Measurements from ENCODE around the gene ADARB2.

Gene ADARB2

GRCh38 chr10:1396297-1396635 lies 341.1 kb downstream of the ADARB2 start:
- TF ChIP-seq, protein P1, sequence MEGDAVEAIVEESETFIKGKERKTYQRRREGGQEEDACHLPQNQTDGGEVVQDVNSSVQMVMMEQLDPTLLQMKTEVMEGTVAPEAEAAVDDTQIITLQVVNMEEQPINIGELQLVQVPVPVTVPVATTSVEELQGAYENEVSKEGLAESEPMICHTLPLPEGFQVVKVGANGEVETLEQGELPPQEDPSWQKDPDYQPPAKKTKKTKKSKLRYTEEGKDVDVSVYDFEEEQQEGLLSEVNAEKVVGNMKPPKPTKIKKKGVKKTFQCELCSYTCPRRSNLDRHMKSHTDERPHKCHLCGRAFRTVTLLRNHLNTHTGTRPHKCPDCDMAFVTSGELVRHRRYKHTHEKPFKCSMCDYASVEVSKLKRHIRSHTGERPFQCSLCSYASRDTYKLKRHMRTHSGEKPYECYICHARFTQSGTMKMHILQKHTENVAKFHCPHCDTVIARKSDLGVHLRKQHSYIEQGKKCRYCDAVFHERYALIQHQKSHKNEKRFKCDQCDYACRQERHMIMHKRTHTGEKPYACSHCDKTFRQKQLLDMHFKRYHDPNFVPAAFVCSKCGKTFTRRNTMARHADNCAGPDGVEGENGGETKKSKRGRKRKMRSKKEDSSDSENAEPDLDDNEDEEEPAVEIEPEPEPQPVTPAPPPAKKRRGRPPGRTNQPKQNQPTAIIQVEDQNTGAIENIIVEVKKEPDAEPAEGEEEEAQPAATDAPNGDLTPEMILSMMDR (IDR thresholded peaks at IDR 0.05; ENCODE audit: low read depth, low read length): no peak
- H3K9me3 ChIP-seq: no peaks in the 10 kb centered on the region
- peaks cover 5% of the 10 kb centered on the region for H3K27me3 ChIP-seq
- H3K4me1 ChIP-seq: no peaks in the 10 kb centered on the region
- no peak overlapping the region for H3K4me3 ChIP-seq (ENCODE audit: low read depth, low read length)
- no peak for DNase-seq
- H3K36me3 ChIP-seq: no peaks in the 10 kb centered on the region

- TF ChIP-seq, protein P1 (IDR thresholded peaks at IDR 0.05; ENCODE audit: low read depth, low read length): no peak
- peaks cover 5% of the 10 kb centered on the region for H3K27me3 ChIP-seq
- no peak overlapping the region for H3K4me3 ChIP-seq (ENCODE audit: low read depth, low read length)
- H3K4me1 ChIP-seq: no peaks in the 10 kb centered on the region
- no peak for DNase-seq
- no peaks in the 10 kb centered on the region for H3K36me3 ChIP-seq
- H3K9me3 ChIP-seq: no peaks in the 10 kb centered on the region
Observed at GRCh38 chr10:1395481-1396296, 341.6 kb downstream of the ADARB2 start.

- Histone ChIP-seq H3K9me3 (no peaks in the 10 kb centered on the region), H3K27me3 (peaks cover 5% of the 10 kb centered on the region)
Observed at GRCh38 chr10:1395025-1395480, 342.3 kb downstream of the ADARB2 start.

GRCh38 chr10:1394155-1394912 lies 343.0 kb downstream of the ADARB2 start:
- no peak for DNase-seq
- TF ChIP-seq, protein P1 (IDR thresholded peaks at IDR 0.05; ENCODE audit: low read depth, low read length): no peak
- H3K4me1 ChIP-seq: no peaks in the 10 kb centered on the region
- H3K4me3 ChIP-seq (ENCODE audit: low read depth, low read length): no peak overlapping the region
- no peaks in the 10 kb centered on the region for H3K36me3 ChIP-seq
- peaks cover 5% of the 10 kb centered on the region for H3K27me3 ChIP-seq
- H3K9me3 ChIP-seq: no peaks in the 10 kb centered on the region

More at GRCh38 chr10:1395025-1395480, 342.3 kb downstream of the ADARB2 start:
- Histone ChIP-seq H3K36me3 (no peaks in the 10 kb centered on the region), H3K4me3 (ENCODE audit: low read depth, low read length) (no peak overlapping the region), H3K4me1 (no peaks in the 10 kb centered on the region)
- no peak for DNase-seq
- TF ChIP-seq, protein P1 (IDR thresholded peaks at IDR 0.05; ENCODE audit: low read depth, low read length): no peak

- no peak overlapping the region for H3K4me3 ChIP-seq (ENCODE audit: low read depth, low read length)
- no peaks in the 10 kb centered on the region for H3K36me3 ChIP-seq
- H3K9me3 ChIP-seq: no peaks in the 10 kb centered on the region
- no peak for DNase-seq
- no peaks in the 10 kb centered on the region for H3K4me1 ChIP-seq
- H3K27me3 ChIP-seq: peaks cover 5% of the 10 kb centered on the region
- TF ChIP-seq, protein P1 (IDR thresholded peaks at IDR 0.05; ENCODE audit: low read depth, low read length): no peak
Observed at GRCh38 chr10:1393481-1393880, 343.8 kb downstream of the ADARB2 start.

DNA sequence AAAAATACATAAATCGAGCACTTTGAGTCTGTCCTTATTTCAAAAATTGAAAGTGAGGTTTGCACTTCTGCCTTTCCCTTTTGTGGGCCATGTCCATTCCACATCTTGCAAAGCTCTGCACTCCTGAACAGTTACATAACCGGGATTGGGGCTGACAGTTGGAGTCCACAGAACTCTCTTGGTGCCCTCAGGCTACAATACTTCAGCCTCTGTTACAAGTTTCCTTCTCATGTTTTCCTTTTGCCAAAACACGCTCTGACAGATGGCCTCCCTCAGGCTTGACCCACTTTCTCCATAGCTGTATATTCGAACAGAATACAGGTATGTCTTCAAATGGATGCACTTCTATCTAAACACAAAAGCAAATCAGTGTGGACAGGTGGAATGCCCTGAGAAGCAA lies 345.2 kb downstream of the ADARB2 start:
- TF ChIP-seq, protein P1 (IDR thresholded peaks at IDR 0.05; ENCODE audit: low read depth, low read length): no peak
- Histone ChIP-seq H3K36me3 (no peaks in the 10 kb centered on the region), H3K4me1 (no peaks in the 10 kb centered on the region), H3K27me3 (peaks cover 5% of the 10 kb centered on the region), H3K4me3 (ENCODE audit: low read depth, low read length) (no peak overlapping the region), H3K9me3 (no peaks in the 10 kb centered on the region)
- DNase-seq: no peak

All from BE2C (cell line).